Breast epithelium (tissue), 4 donors: ENCODE results near the gene CPNE5. TPM values are rescaled to one million over a fixed set of nuclear protein-coding genes. Genes with fewer than 3 reads are reported as not detected.
A peak's percentile ranks its signal among the peaks of the same experiment; 100 is the strongest.

Source experiments
- DNase-seq, 2 donors: peaks; one replicate each; pipeline ENCODE4 v3.0.0-alpha.2; 2019; ENCODE audit warnings: low spot score in 2 of 2
- H3K27ac ChIP-seq, 2 donors: fragments of 200-600 bp; sonication (generic) in 1 of 2; one replicate each; pipeline ENCODE4 v1.5.1; 2016 to 2019; ENCODE audit warnings: mild to moderate bottlenecking in 1 of 2
- H3K27me3 ChIP-seq, 2 donors: fragments of 200-600 bp; sonication (generic) in 1 of 2; one replicate each; pipeline versions ENCODE4 v1.5.1 to v1.6.0; 2017 to 2019; ENCODE audit warnings: control low read depth in 1 of 2, mild to moderate bottlenecking in 1 of 2
- H3K36me3 ChIP-seq: fragments of 200-600 bp; one replicate; pipeline ENCODE4 v1.5.1; 2019
- H3K4me1 ChIP-seq, 2 donors: fragments of 200-600 bp; sonication (generic); one replicate each; pipeline ENCODE4 v1.5.1; 2016 to 2019; ENCODE audit warnings: control low read depth in 1 of 2
- H3K4me3 ChIP-seq, 3 donors: fragments of 200-600 bp; sonication (generic); 1 replicate in 2 of 3; 2 replicates in 1 of 3; pipeline ENCODE4 v1.5.1; 2016 to 2019; ENCODE audit warnings: mild to moderate bottlenecking in 3 of 3, moderate library complexity in 2 of 3
- H3K9me3 ChIP-seq, 2 donors: fragments of 200-600 bp; sonication (generic) in 1 of 2; one replicate each; pipeline ENCODE4 v1.5.1; 2016 to 2019; ENCODE audit warnings: control low read depth in 1 of 2
- POLR2A ChIP-seq: fragments of 450-650 bp; IDR thresholded peaks from one replicate; pipeline ENCODE4 v1.6.1; 2016; ENCODE audit warnings: antibody characterized with exemption, mild to moderate bottlenecking, moderate library complexity
- POLR2AphosphoS5 ChIP-seq, 3 donors: sonication (generic); formaldehyde crosslinking; IDR thresholded peaks; one replicate each; pipeline ENCODE4 v1.6.1; 2017; ENCODE audit warnings: antibody characterized with exemption in 3 of 3
- intact Hi-C: fragments of 100-400 bp; cut with DNase I; formaldehyde crosslinking; loops from one replicate; pipeline ENCODE4 v1.15.1; 2023; ENCODE audit warnings: low total_unique reads
- total RNA-seq, 3 donors: library from RNA; depleted of rRNA; stranded (reverse); fragments of >200 nt; gene quantifications; one replicate each; pipeline ENCODE4 v1.1.0, GENCODE V29; 2016
- TF ChIP-seq, protein P1 (sequence below), 3 donors: fragments of 450-650 bp; IDR thresholded peaks; one replicate each; pipeline ENCODE4 v1.5.1; 2016 to 2017; ENCODE audit warnings: antibody characterized with exemption in 3 of 3, mild to moderate bottlenecking in 3 of 3, moderate library complexity in 3 of 3

Gene CPNE5
- total RNA-seq, 3 donors from 2014 or later = 0.96 to 5.2 (median 3.7) TPM

DNA sequence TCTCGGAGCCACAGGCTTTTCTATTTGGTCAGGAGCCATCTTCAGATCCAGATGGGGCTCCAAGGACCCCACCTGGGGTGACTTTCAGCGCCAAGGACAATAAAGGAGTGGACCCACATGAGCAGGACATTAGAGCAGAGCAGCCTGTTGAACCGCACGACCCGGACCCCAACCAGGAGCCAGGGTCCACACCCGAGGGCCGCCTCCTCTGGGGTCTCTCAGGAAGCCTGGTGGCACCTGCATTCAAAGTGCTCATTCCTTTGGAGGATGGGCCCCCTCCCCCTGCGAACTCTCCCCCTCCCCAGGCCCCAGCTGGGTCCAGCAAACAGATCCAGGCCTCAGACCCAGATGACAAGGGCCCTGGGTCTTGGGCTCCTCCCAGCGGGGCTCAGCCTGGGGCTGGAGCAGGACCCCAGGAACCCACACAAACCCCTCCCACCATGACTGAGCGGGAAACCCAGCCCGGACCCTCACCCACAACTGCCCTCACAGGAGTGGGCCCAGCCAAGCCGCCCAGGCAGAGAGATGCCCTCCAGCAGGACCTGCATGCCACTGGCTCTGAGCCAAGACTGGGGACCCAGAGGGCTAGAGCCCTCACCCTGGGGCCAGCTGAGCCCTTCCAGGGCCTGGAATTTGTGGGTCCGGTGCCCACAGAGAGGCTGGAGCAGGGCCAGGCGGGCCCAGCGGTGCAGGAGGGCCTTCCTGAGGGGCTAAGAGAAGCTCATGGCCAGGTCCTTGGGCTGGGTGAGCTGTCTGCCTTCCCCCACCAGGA, 117.7 kb downstream of the CPNE5 start:
- H3K9me3 ChIP-seq = no peaks in the 10 kb centered on the region
- H3K4me3 ChIP-seq = no peak overlapping the region
- no peaks in the 10 kb centered on the region for H3K27me3 ChIP-seq
- H3K4me1 ChIP-seq = no peaks in the 10 kb centered on the region
- intact Hi-C loops = no loop called here
- H3K36me3 ChIP-seq = no peaks in the 10 kb centered on the region
- no peak for DNase-seq
- TF ChIP-seq POLR2AphosphoS5 (IDR thresholded peaks at IDR 0.05) (no peak), POLR2A (no peak)
- TF ChIP-seq, protein P1, sequence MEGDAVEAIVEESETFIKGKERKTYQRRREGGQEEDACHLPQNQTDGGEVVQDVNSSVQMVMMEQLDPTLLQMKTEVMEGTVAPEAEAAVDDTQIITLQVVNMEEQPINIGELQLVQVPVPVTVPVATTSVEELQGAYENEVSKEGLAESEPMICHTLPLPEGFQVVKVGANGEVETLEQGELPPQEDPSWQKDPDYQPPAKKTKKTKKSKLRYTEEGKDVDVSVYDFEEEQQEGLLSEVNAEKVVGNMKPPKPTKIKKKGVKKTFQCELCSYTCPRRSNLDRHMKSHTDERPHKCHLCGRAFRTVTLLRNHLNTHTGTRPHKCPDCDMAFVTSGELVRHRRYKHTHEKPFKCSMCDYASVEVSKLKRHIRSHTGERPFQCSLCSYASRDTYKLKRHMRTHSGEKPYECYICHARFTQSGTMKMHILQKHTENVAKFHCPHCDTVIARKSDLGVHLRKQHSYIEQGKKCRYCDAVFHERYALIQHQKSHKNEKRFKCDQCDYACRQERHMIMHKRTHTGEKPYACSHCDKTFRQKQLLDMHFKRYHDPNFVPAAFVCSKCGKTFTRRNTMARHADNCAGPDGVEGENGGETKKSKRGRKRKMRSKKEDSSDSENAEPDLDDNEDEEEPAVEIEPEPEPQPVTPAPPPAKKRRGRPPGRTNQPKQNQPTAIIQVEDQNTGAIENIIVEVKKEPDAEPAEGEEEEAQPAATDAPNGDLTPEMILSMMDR (IDR thresholded peaks at IDR 0.05) = no peak
- no peak overlapping the region for H3K27ac ChIP-seq

DNA sequence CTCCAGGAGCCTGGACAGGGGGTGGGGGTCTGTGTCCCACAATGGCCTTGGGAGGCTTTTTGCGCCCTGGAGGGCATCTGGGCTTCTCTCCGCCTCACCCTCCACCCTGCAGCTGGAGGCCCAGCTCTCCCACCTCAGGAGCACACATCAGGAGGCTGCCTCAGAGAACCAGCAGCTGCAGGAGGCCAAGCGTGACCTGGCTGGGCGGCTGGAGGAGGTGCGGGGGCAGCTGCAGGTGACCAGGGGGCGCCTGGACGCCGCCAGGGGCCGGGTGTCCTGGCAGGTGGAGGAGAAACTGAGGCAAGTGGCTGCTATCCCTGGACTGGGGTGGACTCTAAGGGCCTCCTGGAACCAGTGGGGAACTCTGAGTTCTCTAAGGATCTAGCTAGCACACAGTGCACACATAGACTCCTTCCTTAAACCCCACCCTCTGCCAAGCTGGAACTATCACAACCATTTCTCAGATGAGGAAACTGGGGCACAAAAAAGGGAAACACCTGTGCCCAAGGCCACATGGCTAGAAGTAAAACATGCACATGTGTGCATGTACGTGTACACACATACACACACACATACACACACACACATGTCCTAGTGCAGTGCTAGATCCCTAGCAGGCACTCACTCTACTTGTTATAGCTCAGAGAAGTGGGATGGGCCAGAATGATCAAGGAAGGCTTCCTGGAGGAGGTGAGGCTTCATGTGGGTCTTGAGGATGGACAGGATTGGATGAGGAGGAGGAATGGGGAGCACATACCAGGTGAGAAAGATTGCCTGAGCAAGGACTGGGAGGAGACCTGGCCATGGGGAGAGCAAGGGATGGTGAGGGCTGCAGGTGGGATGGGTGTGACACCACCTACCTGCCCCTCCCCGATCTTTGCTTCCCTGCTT, 118.7 kb downstream of the CPNE5 start:
- intact Hi-C loops = no loop called here
- no peaks in the 10 kb centered on the region for H3K36me3 ChIP-seq
- no peaks in the 10 kb centered on the region for H3K4me1 ChIP-seq
- H3K9me3 ChIP-seq = no peaks in the 10 kb centered on the region
- H3K4me3 ChIP-seq = no peak overlapping the region
- DNase-seq = no peak
- no peak overlapping the region for H3K27ac ChIP-seq
- TF ChIP-seq POLR2A (no peak), POLR2AphosphoS5 (IDR thresholded peaks at IDR 0.05) (no peak)
- TF ChIP-seq, protein P1 (IDR thresholded peaks at IDR 0.05) = no peak
- H3K27me3 ChIP-seq = no peaks in the 10 kb centered on the region

DNA sequence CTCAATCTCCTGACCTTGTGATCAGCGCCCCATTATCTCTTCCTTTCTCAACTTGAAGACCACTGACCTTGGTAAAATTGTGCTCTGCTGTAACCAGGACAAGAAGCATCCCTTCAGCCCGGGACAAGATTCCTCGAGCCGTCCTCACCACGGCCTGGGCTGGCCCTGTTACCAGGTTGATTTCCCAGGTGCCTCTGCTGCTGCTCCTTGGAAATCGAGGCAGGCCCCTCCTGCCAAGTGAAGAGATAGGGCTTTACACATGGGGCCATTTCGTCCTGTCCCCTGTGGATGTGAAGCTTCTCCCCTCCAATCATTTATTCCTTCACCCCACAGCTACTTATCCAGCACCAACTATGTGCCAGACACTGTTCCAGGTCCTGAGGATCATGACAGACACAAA, 120.1 kb downstream of the CPNE5 start:
- TF ChIP-seq POLR2A (no peak), POLR2AphosphoS5 (IDR thresholded peaks at IDR 0.05) (no peak)
- TF ChIP-seq, protein P1 (IDR thresholded peaks at IDR 0.05) = no peak
- intact Hi-C loops = no loop called here
- H3K9me3 ChIP-seq = no peaks in the 10 kb centered on the region
- peak in 1 of 2 donors; percentile 12 for DNase-seq
- H3K4me1 ChIP-seq = no peaks in the 10 kb centered on the region
- no peak overlapping the region for H3K27ac ChIP-seq
- no peaks in the 10 kb centered on the region for H3K27me3 ChIP-seq
- H3K4me3 ChIP-seq = no peak overlapping the region
- H3K36me3 ChIP-seq = no peaks in the 10 kb centered on the region

DNA sequence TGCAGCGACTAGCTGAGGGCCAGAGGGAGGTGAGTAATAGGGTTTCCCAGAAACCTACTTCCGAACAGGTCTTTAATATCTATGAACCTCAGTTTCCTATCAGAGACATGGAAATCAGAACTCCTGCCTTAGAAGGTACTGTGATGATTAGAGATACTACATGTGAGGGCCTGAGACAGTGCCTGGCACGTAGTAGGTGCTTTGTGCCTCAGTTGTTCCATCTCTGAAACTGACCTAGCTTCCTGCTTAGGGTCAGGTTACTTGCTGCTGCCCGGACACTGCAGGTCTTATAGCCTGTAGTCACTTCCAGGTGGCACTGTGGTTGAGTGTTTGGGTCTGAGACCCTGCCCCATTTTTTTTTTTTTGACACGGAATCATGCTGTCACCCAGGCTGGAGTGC, 120.7 kb downstream of the CPNE5 start:
- peak in 1 of 2 donors; percentile 5 for DNase-seq
- no peak for TF ChIP-seq POLR2A
- TF ChIP-seq, protein P1 (IDR thresholded peaks at IDR 0.05) = no peak
- no peak for TF ChIP-seq POLR2AphosphoS5 (IDR thresholded peaks at IDR 0.05)
- H3K9me3 ChIP-seq = no peaks in the 10 kb centered on the region
- no peaks in the 10 kb centered on the region for H3K36me3 ChIP-seq
- H3K27ac ChIP-seq = no peak overlapping the region
- no peaks in the 10 kb centered on the region for H3K4me1 ChIP-seq
- intact Hi-C loops = no loop called here
- H3K4me3 ChIP-seq = no peak overlapping the region
- H3K27me3 ChIP-seq = no peaks in the 10 kb centered on the region
